Tibial nerve (tissue), 4 donors: ENCODE data around the gene CDH13. TPM values are rescaled to one million over a fixed set of nuclear protein-coding genes. Genes with fewer than 3 reads are reported as not detected.

ENCODE experiments used
- DNase-seq, 2 donors: peaks; one replicate each; pipeline ENCODE4 v3.0.0-alpha.2; 2019; ENCODE audit warnings: low spot score in 2 of 2
- H3K27ac ChIP-seq, 4 donors: fragments of 200-600 bp; sonication (generic) in 3 of 4; one replicate each; pipeline ENCODE4 v1.5.1; 2017 to 2019; ENCODE audit warnings: mild to moderate bottlenecking in 1 of 4
- H3K27me3 ChIP-seq, 2 donors: fragments of 200-600 bp; sonication (generic) in 1 of 2; one replicate each; pipeline versions ENCODE4 v1.5.1 to v1.6.0; 2017 to 2019
- H3K36me3 ChIP-seq, 3 donors: fragments of 200-600 bp; sonication (generic); one replicate each; pipeline ENCODE4 v1.5.1; 2018 to 2019
- H3K4me1 ChIP-seq, 4 donors: fragments of 200-600 bp; sonication (generic) in 3 of 4; one replicate each; pipeline ENCODE4 v1.5.1; 2017 to 2019
- H3K4me3 ChIP-seq, 4 donors: fragments of 200-600 bp; sonication (generic) in 3 of 4; one replicate each; pipeline ENCODE4 v1.5.1; 2017 to 2019; ENCODE audit warnings: mild to moderate bottlenecking in 1 of 4, moderate library complexity in 1 of 4
- H3K9me3 ChIP-seq, 4 donors: fragments of 200-600 bp; sonication (generic) in 3 of 4; one replicate each; pipeline ENCODE4 v1.5.1; 2017 to 2019
- EP300 ChIP-seq, 2 donors: sonication (generic); formaldehyde crosslinking; IDR thresholded peaks; one replicate each; pipeline ENCODE4 v1.6.1; 2017; ENCODE audit warnings: antibody characterized with exemption in 2 of 2, mild to moderate bottlenecking in 1 of 2
- POLR2A ChIP-seq, 2 donors: fragments of 450-650 bp; IDR thresholded peaks; one replicate each; pipeline ENCODE4 v1.6.1; 2017; ENCODE audit warnings: antibody characterized with exemption in 2 of 2, mild to moderate bottlenecking in 2 of 2, moderate library complexity in 2 of 2
- WGBS, 2 donors: methylation state at CpG; one replicate each; pipeline ENCODE4 v1.1.5; 2018; 5-methylcytosine and 5-hydroxymethylcytosine counted together
- total RNA-seq, 4 donors: library from RNA; depleted of rRNA; stranded (reverse); fragments of >200 nt; gene quantifications; one replicate each; pipeline ENCODE4 v1.1.0, GENCODE V29; 2016
- TF ChIP-seq, protein P1 (sequence below), 5 experiments: fragments of 200-600 bp in 3 of 5; fragments of 450-650 bp in 2 of 5; sonication (generic) in 3 of 5; IDR thresholded peaks; one replicate each; pipeline ENCODE4 v1.5.1; 2016 to 2019; ENCODE audit warnings: antibody characterized with exemption in 5 of 5, mild to moderate bottlenecking in 3 of 5, moderate library complexity in 2 of 5

CDH13 gene
- total RNA-seq, 4 donors from 2014 or later: 4.1 to 14.4 (median 5.8) TPM

DNA sequence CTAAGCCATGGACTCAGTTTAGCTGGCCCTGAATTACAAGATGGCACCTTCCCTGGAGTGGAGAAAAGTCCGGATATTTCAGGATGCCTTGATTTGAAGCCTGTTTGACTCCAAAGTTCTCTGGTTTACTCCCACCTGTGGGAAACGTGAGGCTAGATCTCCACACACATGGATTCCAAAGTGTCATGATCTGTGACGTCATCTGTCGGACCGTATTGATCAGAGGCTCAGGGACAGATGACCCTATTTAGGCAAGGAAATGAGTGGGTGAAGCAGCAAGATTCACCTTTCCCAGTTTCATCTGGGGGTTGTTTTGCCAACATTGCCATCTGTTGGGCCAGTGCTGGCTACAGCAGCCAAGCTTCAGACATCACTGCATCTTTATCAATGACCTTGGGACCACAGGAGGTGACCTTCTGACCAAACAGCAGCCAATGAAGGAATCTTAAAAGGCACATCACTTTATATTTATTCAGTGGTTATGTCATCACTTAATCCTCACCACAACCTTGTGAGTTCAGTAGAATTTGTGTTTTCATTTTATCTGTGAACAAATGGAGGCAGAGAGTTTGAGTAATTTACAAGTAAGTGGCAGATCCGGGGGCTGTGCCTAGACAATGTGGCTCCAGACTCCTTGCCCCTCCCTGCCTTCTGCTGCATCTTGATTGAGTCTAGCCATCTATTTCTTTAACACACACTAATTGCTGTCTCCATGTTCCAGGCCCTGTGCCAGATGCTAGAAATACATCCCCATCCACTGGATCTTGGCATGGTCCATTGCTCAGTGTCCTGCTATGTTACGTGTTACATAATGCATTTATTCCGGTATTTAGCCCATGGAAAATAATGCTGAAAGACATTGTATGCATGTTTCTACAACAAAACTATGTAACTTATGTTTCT lies 1.5 kb upstream of the CDH13 start:
- Histone ChIP-seq H3K27me3 (peaks cover 0 to 27% of the 10 kb centered on the region in 2 donors), H3K4me1 (peaks cover 0 to 20% (median 3%) of the 10 kb centered on the region in 4 donors), H3K9me3 (no peaks in the 10 kb centered on the region), H3K4me3 (no peak overlapping the region), H3K36me3 (no peaks in the 10 kb centered on the region), H3K27ac (no peak overlapping the region)
- no peak for TF ChIP-seq POLR2A (IDR thresholded peaks at IDR 0.05)
- TF ChIP-seq EP300 (IDR thresholded peaks at IDR 0.05): no peak
- TF ChIP-seq, protein P1, sequence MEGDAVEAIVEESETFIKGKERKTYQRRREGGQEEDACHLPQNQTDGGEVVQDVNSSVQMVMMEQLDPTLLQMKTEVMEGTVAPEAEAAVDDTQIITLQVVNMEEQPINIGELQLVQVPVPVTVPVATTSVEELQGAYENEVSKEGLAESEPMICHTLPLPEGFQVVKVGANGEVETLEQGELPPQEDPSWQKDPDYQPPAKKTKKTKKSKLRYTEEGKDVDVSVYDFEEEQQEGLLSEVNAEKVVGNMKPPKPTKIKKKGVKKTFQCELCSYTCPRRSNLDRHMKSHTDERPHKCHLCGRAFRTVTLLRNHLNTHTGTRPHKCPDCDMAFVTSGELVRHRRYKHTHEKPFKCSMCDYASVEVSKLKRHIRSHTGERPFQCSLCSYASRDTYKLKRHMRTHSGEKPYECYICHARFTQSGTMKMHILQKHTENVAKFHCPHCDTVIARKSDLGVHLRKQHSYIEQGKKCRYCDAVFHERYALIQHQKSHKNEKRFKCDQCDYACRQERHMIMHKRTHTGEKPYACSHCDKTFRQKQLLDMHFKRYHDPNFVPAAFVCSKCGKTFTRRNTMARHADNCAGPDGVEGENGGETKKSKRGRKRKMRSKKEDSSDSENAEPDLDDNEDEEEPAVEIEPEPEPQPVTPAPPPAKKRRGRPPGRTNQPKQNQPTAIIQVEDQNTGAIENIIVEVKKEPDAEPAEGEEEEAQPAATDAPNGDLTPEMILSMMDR (IDR thresholded peaks at IDR 0.05): no peak
- DNase-seq: no peak
- WGBS, 2 donors: 83 to 87% methylated on average over 8 of the region's 8 CpGs

- peaks cover 0 to 27% of the 10 kb centered on the region in 2 donors for H3K27me3 ChIP-seq
- H3K36me3 ChIP-seq: no peaks in the 10 kb centered on the region
- WGBS, 2 donors: 13 to 23% methylated on average over 13 of the region's 13 CpGs
- peaks cover 0 to 20% (median 3%) of the 10 kb centered on the region in 4 donors for H3K4me1 ChIP-seq
- no peaks in the 10 kb centered on the region for H3K9me3 ChIP-seq
- no peak for DNase-seq
- peak overlapping the region; percentile 29 to 57 (median 41) for H3K4me3 ChIP-seq
- no peak overlapping the region for H3K27ac ChIP-seq
- TF ChIP-seq POLR2A (IDR thresholded peaks at IDR 0.05) (no peak), EP300 (IDR thresholded peaks at IDR 0.05) (no peak)
- TF ChIP-seq, protein P1 (IDR thresholded peaks at IDR 0.05): no peak
Measured at GRCh38 chr16:82628088-82628423, 1.3 kb downstream of the CDH13 start.

DNA sequence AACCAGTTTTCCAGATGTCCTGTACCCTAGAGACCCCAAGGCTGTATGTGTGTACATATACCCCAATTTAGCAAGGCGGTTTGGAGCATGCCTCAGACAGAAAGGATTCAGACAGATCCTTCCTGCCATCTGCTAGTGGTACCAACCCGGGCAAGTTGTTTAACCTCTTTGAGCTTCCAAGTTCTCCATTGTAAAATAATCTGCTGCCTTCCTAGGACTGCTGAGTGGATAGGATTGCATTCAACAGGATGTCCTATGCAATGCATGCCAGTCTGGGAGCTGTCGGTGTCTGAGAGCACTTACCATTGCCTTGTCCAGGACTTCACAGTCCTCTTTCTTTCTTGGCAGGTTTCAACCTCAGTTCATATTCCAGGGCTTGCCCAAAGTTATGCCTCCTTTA lies 1.9 kb downstream of the CDH13 start:
- Histone ChIP-seq H3K9me3 (no peaks in the 10 kb centered on the region), H3K4me1 (peaks cover 0 to 20% (median 3%) of the 10 kb centered on the region in 4 donors), H3K27me3 (peaks cover 0 to 27% of the 10 kb centered on the region in 2 donors), H3K4me3 (no peak overlapping the region), H3K27ac (peak overlapping the region in 1 of 4 donors; percentile 17), H3K36me3 (no peaks in the 10 kb centered on the region)
- DNase-seq: no peak
- WGBS, 2 donors: 53 to 81% methylated on average over 3 of the region's 3 CpGs
- TF ChIP-seq EP300 (IDR thresholded peaks at IDR 0.05) (no peak), POLR2A (IDR thresholded peaks at IDR 0.05) (no peak)
- TF ChIP-seq, protein P1 (IDR thresholded peaks at IDR 0.05): no peak

DNA sequence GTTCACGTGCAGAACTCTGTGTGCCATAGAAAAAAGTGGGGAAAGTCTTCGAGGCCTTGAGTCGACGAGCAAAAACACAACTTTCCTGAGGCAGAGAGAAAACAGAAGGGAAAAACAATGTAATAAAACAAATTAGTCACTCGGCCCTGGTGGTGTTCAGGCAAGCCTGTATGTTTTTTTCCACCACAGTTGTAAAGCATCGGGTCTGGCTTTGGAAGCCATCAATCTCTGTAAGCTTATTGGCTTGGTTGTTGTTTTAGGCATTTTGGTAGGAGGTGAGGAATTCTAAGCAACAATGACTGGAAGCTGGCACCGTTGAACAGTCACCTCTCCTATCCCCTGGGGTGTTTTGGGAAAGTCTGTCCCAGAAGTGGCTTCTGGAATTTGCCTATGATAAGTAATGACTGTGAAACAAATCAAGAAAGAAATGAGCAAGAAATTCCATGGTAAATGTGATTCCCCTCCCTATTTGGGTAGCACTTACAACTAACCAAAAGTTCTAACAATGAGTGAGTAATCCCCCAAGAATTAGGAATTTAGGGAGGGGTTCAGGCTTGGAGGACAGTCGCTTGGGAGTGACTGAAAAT lies 2.8 kb downstream of the CDH13 start:
- H3K36me3 ChIP-seq: no peaks in the 10 kb centered on the region
- 48 to 51% methylated on average over 8 of the region's 8 CpGs for WGBS, 2 donors
- peaks cover 0 to 27% of the 10 kb centered on the region in 2 donors for H3K27me3 ChIP-seq
- H3K27ac ChIP-seq: peak overlapping the region in 1 of 4 donors; percentile 17
- TF ChIP-seq POLR2A (IDR thresholded peaks at IDR 0.05) (no peak), EP300 (IDR thresholded peaks at IDR 0.05) (no peak)
- TF ChIP-seq, protein P1 (IDR thresholded peaks at IDR 0.05): no peak
- no peak for DNase-seq
- peaks cover 0 to 20% (median 3%) of the 10 kb centered on the region in 4 donors for H3K4me1 ChIP-seq
- H3K9me3 ChIP-seq: no peaks in the 10 kb centered on the region
- H3K4me3 ChIP-seq: no peak overlapping the region

- no peak for TF ChIP-seq POLR2A (IDR thresholded peaks at IDR 0.05)
- no peak for TF ChIP-seq EP300 (IDR thresholded peaks at IDR 0.05)
- TF ChIP-seq, protein P1 (IDR thresholded peaks at IDR 0.05): no peak
- Histone ChIP-seq H3K27me3 (peaks cover 0 to 27% of the 10 kb centered on the region in 2 donors), H3K9me3 (no peaks in the 10 kb centered on the region), H3K36me3 (no peaks in the 10 kb centered on the region), H3K4me1 (peaks cover 0 to 20% (median 3%) of the 10 kb centered on the region in 4 donors), H3K4me3 (no peak overlapping the region), H3K27ac (no peak overlapping the region)
- WGBS, 2 donors: 63 to 67% methylated on average over 2 of the region's 2 CpGs
- no peak for DNase-seq
Measured at GRCh38 chr16:82630219-82630618, 3.5 kb downstream of the CDH13 start.
